Ascending aorta (tissue), 2 donors: ENCODE results near the gene NETO2. TPM values are rescaled to one million over a fixed set of nuclear protein-coding genes. Genes with fewer than 3 reads are reported as not detected.
"Not testable (repeated sequence)": the region's sequence is repeated elsewhere in the genome, so short reads cannot be mapped to it uniquely, and the experiment has no call there.

Experiments
- DNase-seq, 2 donors: peaks; one replicate each; pipeline ENCODE4 v3.0.0-alpha.2; 2019; ENCODE audit warnings: low spot score in 2 of 2
- H3K27ac ChIP-seq, 2 donors: fragments of 200-600 bp; sonication (generic); one replicate each; pipeline ENCODE4 v1.5.1; 2016 to 2017; ENCODE audit warnings: mild to moderate bottlenecking in 1 of 2
- H3K27me3 ChIP-seq: fragments of 200-600 bp; sonication (generic); one replicate; pipeline ENCODE4 v1.5.1; 2017
- H3K36me3 ChIP-seq, 2 donors: fragments of 200-600 bp; sonication (generic); one replicate each; pipeline ENCODE4 v1.5.1; 2016
- H3K4me1 ChIP-seq, 2 donors: fragments of 200-600 bp; sonication (generic); one replicate each; pipeline ENCODE4 v1.5.1; 2016 to 2017; ENCODE audit warnings: mild to moderate bottlenecking in 1 of 2
- H3K4me3 ChIP-seq, 2 donors: fragments of 200-600 bp; sonication (generic); one replicate each; pipeline ENCODE4 v1.5.1; 2016 to 2017; ENCODE audit warnings: mild to moderate bottlenecking in 1 of 2
- H3K9me3 ChIP-seq, 2 donors: fragments of 200-600 bp; sonication (generic); one replicate each; pipeline ENCODE4 v1.5.1; 2016
- intact Hi-C: fragments of 100-400 bp; cut with DNase I; formaldehyde crosslinking; loops from one replicate; pipeline ENCODE4 v1.15.1; 2023
- total RNA-seq: library from RNA; depleted of rRNA; stranded (reverse); fragments of >200 nt; gene quantifications from one replicate; pipeline ENCODE4 v1.1.0, GENCODE V29; 2016
- TF ChIP-seq, protein P1 (sequence below), 3 experiments: fragments of 200-600 bp in 2 of 3; fragments of 450-650 bp in 1 of 3; sonication (generic) in 2 of 3; IDR thresholded peaks; one replicate each; pipeline ENCODE4 v1.5.1; 2016 to 2019; ENCODE audit warnings: antibody characterized with exemption in 3 of 3, mild to moderate bottlenecking in 1 of 3, moderate library complexity in 1 of 3

NETO2 gene
- total RNA-seq = 5.9 TPM

- DNase-seq = peak in 1 of 2 donors; percentile 64
- Histone ChIP-seq H3K9me3 (no peaks in the 10 kb centered on the region), H3K36me3 (no peaks in the 10 kb centered on the region), H3K4me1 (peaks cover 9% of the 10 kb centered on the region in 2 donors), H3K4me3 (peak within 1 kb of the TSS; percentile 44 to 77), H3K27ac (no peak within 1 kb of the TSS), H3K27me3 (no peaks in the 10 kb centered on the region)
- intact Hi-C loops = loop anchor here (5.0 kb wide), 2 partner anchors 107 to 1478 kb away; no protein-coding TSS in a partner anchor
- TF ChIP-seq, protein P1, sequence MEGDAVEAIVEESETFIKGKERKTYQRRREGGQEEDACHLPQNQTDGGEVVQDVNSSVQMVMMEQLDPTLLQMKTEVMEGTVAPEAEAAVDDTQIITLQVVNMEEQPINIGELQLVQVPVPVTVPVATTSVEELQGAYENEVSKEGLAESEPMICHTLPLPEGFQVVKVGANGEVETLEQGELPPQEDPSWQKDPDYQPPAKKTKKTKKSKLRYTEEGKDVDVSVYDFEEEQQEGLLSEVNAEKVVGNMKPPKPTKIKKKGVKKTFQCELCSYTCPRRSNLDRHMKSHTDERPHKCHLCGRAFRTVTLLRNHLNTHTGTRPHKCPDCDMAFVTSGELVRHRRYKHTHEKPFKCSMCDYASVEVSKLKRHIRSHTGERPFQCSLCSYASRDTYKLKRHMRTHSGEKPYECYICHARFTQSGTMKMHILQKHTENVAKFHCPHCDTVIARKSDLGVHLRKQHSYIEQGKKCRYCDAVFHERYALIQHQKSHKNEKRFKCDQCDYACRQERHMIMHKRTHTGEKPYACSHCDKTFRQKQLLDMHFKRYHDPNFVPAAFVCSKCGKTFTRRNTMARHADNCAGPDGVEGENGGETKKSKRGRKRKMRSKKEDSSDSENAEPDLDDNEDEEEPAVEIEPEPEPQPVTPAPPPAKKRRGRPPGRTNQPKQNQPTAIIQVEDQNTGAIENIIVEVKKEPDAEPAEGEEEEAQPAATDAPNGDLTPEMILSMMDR (IDR thresholded peaks at IDR 0.05) = peak in 2 of 3 experiments; percentile 23 to 54
Measured at GRCh38 chr16:47143677-47144558, at the start of gene NETO2. Gene NETO2 (minus strand): TSS chr16:47143945. CDS start chr16:47143612, 333 bp downstream.

- no peak for DNase-seq
- Histone ChIP-seq H3K4me1 (no peaks in the 10 kb centered on the region), H3K36me3 (no peaks in the 10 kb centered on the region), H3K4me3 (no peak overlapping the region), H3K27ac (no peak overlapping the region), H3K27me3 (no peaks in the 10 kb centered on the region), H3K9me3 (no peaks in the 10 kb centered on the region)
- TF ChIP-seq, protein P1 (IDR thresholded peaks at IDR 0.05) = no peak
- intact Hi-C loops = no loop called here
Measured at GRCh38 chr16:47182318-47182717, 38.6 kb upstream of the NETO2 start.

DNA sequence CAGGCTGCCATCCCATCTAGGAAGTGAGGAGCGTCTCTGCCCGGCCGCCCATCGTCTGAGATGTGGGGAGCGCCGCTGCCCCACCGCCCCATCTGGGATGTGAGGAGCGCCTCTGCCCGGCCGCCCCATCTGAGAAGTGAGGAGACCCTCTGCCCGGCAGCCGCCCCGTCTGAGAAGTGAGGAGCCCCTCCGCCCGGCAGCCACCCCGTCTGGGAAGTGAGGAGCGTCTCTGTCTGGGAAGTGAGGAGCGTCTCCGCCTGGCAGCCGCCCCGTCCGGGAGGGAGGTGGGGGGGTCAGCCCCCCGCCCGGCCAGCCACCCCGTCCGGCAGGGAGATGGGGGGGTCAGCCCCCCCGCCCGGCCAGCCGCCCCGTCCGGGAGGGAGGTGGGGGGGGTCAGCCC is 37.3 kb upstream of the NETO2 start:
- DNase-seq, H3K4me3 ChIP-seq, H3K27me3 ChIP-seq, H3K4me1 ChIP-seq, H3K27ac ChIP-seq, intact Hi-C loops, H3K9me3 ChIP-seq, H3K36me3 ChIP-seq: not testable (repeated sequence)

DNA sequence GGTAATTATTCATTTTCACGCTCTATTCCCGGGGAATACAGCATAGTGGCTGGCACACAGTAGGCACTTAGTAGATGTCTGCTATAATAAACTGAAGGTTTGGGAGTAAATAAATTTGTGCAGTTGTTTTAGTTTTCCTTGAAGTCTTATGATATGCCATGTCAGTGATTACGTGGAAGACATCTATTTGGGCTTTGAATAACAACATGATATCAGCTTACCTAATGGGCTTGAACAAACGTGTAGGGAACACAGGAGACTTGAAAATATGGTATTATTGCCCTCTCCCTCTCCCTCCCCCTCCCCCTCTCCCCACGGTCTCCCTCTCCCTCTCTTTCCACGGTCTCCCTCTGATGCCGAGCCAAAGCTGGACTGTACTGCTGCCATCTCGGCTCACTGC is 36.3 kb upstream of the NETO2 start:
- H3K36me3 ChIP-seq = no peaks in the 10 kb centered on the region
- no peak overlapping the region for H3K4me3 ChIP-seq
- H3K4me1 ChIP-seq = no peaks in the 10 kb centered on the region
- no peaks in the 10 kb centered on the region for H3K27me3 ChIP-seq
- no peak overlapping the region for H3K27ac ChIP-seq
- intact Hi-C loops = no loop called here
- no peak for DNase-seq
- TF ChIP-seq, protein P1 (IDR thresholded peaks at IDR 0.05) = no peak
- H3K9me3 ChIP-seq = no peaks in the 10 kb centered on the region

- TF ChIP-seq, protein P1 (IDR thresholded peaks at IDR 0.05) = no peak
- H3K27me3 ChIP-seq = no peaks in the 10 kb centered on the region
- intact Hi-C loops = no loop called here
- no peaks in the 10 kb centered on the region for H3K4me1 ChIP-seq
- H3K36me3 ChIP-seq = no peaks in the 10 kb centered on the region
- H3K4me3 ChIP-seq = no peak overlapping the region
- no peaks in the 10 kb centered on the region for H3K9me3 ChIP-seq
- no peak overlapping the region for H3K27ac ChIP-seq
- DNase-seq = no peak
Measured at GRCh38 chr16:47175152-47175551, 31.4 kb upstream of the NETO2 start.

GRCh38 chr16:47162670-47163420 is 19.1 kb upstream of the NETO2 start:
- Histone ChIP-seq H3K9me3 (no peaks in the 10 kb centered on the region), H3K27ac (no peak overlapping the region), H3K27me3 (no peaks in the 10 kb centered on the region), H3K4me1 (no peaks in the 10 kb centered on the region), H3K4me3 (no peak overlapping the region), H3K36me3 (peaks cover 0 to 3% of the 10 kb centered on the region in 2 donors)
- intact Hi-C loops = no loop called here
- DNase-seq = no peak
- TF ChIP-seq, protein P1 (IDR thresholded peaks at IDR 0.05) = no peak
